ENCODE results near the gene LMF2.

DNA sequence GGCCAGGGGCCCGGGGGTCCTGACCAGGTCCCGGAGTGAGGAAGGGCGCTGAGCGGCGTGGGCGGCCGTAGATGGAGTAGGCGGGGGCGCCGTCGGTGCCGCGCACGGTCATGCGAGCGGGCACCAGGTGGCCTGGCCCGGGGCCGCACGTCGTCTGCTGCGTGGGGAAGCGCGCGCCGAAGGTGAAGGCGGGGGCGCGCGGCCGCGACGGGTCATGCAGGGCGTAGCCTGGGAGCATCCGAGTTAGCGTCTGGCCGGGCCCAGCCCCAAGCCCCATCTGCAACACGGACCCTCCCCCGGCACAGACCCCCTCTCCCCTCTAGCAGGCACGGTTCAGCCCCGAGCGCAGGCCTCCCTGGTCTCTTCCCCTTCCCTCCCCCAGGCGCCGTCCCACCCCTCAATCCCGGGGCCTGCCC, 24.1 kb upstream of the LMF2 start:
- TF ChIP-seq, protein P1, sequence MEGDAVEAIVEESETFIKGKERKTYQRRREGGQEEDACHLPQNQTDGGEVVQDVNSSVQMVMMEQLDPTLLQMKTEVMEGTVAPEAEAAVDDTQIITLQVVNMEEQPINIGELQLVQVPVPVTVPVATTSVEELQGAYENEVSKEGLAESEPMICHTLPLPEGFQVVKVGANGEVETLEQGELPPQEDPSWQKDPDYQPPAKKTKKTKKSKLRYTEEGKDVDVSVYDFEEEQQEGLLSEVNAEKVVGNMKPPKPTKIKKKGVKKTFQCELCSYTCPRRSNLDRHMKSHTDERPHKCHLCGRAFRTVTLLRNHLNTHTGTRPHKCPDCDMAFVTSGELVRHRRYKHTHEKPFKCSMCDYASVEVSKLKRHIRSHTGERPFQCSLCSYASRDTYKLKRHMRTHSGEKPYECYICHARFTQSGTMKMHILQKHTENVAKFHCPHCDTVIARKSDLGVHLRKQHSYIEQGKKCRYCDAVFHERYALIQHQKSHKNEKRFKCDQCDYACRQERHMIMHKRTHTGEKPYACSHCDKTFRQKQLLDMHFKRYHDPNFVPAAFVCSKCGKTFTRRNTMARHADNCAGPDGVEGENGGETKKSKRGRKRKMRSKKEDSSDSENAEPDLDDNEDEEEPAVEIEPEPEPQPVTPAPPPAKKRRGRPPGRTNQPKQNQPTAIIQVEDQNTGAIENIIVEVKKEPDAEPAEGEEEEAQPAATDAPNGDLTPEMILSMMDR (IDR thresholded peaks at IDR 0.05; ENCODE audit: insufficient read depth, low read depth, low read length), result no peak
- peak; percentile 92 for TF ChIP-seq EZH2 (IDR thresholded peaks at IDR 0.05; ENCODE audit: insufficient read depth, low read length)
